ENCODE measurements around the gene EZR.
"Not testable (repeated sequence)": the region's sequence is repeated elsewhere in the genome, so short reads cannot be mapped to it uniquely, and the experiment has no call there.

The EZR gene

DNA sequence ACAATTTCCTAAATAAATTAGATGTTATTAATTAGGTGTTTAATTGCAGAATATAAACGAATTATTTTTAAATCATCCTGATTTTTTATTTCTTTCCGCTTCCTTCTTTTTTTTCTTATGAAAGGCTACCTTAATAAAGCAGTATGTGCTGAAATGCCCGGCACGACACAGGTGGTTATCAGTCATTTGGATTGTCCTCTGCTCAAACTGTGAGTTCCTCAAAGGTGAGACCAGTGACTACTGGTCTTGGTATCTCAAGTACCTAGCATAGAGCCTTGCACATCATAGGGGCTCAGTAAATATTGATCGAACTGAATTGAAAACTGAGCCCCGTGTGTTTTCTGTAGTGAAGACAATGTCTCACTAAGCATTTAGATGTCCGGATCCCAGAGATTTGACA, 9.6 kb upstream of the EZR start:
- Histone ChIP-seq H3K4me1 (ENCODE audit: insufficient read depth, low read length) (no peaks in the 10 kb centered on the region), H3K27ac (ENCODE audit: low read depth, low read length) (no peak overlapping the region), H3K9ac (ENCODE audit: low read depth, low read length) (no peak overlapping the region), H3K27me3 (ENCODE audit: insufficient read depth, low read length) (no peaks in the 10 kb centered on the region), H3K9me3 (ENCODE audit: insufficient read depth, low read depth, low read length) (no peaks in the 10 kb centered on the region), H3K36me3 (ENCODE audit: insufficient read depth, low read length) (no peaks in the 10 kb centered on the region), H3K4me3 (ENCODE audit: low read length) (no peak overlapping the region)
- whole genome bisulfite sequencing = 90% methylated on average over 6 of the region's 7 CpGs

DNA sequence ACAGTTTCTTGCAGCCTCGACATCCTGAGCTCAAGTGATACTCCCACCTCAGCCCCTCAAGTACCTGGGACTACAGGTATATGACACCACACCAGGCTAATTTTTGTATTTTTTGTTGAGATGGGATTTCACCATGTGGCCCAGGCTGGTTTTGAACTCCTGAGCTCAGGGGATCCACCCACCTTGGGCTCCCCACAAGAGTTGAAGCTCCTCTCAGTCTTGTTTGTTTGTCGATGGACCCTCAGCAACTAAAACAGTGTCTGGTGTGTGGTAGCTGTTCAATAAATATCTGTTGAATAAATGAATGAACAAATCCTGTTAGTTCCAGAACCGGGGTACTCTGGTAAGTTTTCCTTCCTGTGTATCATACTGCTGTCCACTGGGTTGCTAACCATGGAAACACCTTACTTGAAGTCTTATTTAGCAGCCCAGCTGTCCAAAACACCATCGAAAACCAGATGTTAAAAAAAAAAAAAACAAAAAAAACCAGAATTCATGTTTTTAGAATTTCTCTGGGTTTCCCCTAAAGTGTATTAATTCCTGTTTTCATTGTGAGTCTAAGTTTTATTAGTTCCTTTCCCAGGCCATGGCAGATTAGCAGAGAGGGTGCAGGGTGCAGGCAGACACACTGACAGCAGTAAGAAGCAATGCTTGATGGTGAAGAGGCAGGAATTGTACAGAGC, 7.8 kb upstream of the EZR start:
- H3K9ac ChIP-seq (ENCODE audit: low read depth, low read length) = no peak overlapping the region
- H3K27ac ChIP-seq (ENCODE audit: low read depth, low read length) = no peak overlapping the region
- no peaks in the 10 kb centered on the region for H3K27me3 ChIP-seq (ENCODE audit: insufficient read depth, low read length)
- no peaks in the 10 kb centered on the region for H3K36me3 ChIP-seq (ENCODE audit: insufficient read depth, low read length)
- H3K4me1 ChIP-seq (ENCODE audit: insufficient read depth, low read length) = no peaks in the 10 kb centered on the region
- WGBS = 98% methylated on average over 4 of the region's 4 CpGs
- no peaks in the 10 kb centered on the region for H3K9me3 ChIP-seq (ENCODE audit: insufficient read depth, low read depth, low read length)
- H3K4me3 ChIP-seq (ENCODE audit: low read length) = no peak overlapping the region

DNA sequence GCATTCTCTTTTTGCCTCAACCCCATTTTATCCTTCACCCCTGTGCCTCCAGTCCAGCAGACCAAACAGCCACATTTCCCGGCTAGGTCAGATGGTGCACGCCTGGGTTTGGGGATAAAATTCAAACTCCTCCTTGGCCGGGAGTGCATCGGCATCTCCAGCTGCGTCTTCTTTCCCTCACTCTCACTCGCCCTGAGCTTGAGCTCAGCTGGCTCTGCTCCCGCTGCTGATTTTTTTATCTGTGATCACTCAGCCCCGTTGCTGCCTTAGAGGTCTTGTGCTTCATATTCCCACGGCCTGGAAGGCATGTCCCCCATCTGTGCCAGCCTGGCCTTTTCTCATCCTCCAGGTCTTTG, 6.8 kb upstream of the EZR start:
- Histone ChIP-seq H3K9me3 (ENCODE audit: insufficient read depth, low read depth, low read length) (no peaks in the 10 kb centered on the region), H3K9ac (ENCODE audit: low read depth, low read length) (no peak overlapping the region), H3K27ac (ENCODE audit: low read depth, low read length) (no peak overlapping the region), H3K4me3 (ENCODE audit: low read length) (no peak overlapping the region), H3K36me3 (ENCODE audit: insufficient read depth, low read length) (no peaks in the 10 kb centered on the region), H3K27me3 (ENCODE audit: insufficient read depth, low read length) (no peaks in the 10 kb centered on the region), H3K4me1 (ENCODE audit: insufficient read depth, low read length) (no peaks in the 10 kb centered on the region)
- WGBS = 83% methylated on average over 9 of the region's 9 CpGs

DNA sequence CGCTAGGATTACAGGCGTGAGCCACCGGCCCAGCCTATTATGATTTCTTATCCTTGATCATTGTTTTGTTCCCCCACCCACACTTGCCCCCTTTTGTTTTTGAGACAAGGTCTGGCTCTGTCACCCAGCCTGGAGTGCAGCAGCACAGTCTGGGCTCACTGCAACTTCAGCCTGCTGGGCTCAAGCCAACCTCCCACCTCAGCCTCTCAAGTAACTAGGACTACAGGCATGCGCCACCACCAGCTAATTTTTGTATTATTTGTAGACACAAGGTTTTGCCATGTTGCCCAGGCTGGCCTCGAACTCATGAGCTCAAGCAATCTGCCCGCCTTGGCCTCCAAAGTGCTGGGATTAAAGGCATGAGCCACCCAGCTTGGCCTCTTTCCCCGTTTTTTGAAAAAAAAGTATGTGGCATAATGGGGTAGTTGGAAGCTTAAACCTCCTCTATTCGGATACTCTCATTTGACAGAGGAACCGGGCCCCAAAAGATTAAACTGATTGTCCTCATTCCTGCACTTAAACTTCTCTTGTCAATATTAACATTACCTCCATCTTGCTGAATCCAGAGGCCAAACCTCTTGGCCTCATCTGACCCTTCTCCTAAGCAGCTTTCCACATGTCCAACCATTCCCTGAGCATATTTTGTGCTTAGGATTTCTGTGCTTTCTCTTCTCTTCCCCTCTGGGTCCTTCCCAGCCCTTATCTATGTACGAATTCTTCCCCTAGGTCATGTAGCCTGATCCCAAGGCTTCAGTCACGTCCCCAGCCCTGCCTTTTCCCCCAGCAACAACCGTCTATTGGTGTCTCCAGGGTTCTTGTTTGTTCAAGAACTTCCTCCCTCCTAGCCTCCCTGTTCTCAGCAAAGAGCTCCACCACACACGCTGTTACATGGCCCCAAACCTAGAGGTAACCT, 6.1 kb upstream of the EZR start:
- WGBS = 76% methylated on average over 13 of the region's 13 CpGs
- Histone ChIP-seq H3K9ac (ENCODE audit: low read depth, low read length) (no peak overlapping the region), H3K27ac (ENCODE audit: low read depth, low read length) (no peak overlapping the region), H3K4me1 (ENCODE audit: insufficient read depth, low read length) (no peaks in the 10 kb centered on the region), H3K27me3 (ENCODE audit: insufficient read depth, low read length) (no peaks in the 10 kb centered on the region), H3K4me3 (ENCODE audit: low read length) (no peak overlapping the region), H3K9me3 (ENCODE audit: insufficient read depth, low read depth, low read length) (no peaks in the 10 kb centered on the region), H3K36me3 (ENCODE audit: insufficient read depth, low read length) (no peaks in the 10 kb centered on the region)

DNA sequence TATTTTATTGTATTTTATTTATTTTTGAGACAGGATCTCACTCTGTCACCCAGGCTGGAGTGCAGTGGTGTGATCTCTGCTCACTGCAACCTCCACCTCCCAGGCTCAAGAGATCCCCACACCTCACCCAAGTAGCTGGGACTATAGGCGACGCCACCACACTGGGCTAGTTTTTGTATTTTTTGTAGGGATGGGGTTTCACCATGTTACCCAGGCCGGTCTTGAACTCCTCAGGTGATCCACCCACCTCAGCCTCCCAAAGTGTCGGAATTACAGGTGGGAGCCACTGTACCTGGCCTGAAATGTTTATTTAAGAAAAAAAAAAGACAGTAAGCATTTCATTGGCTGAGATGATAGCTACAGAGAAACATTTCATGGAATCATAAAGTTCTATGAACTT, 4.4 kb upstream of the EZR start:
- H3K4me3 ChIP-seq (ENCODE audit: low read length); H3K9ac ChIP-seq (ENCODE audit: low read depth, low read length); H3K27ac ChIP-seq (ENCODE audit: low read depth, low read length); H3K4me1 ChIP-seq (ENCODE audit: insufficient read depth, low read length); H3K27me3 ChIP-seq (ENCODE audit: insufficient read depth, low read length); H3K36me3 ChIP-seq (ENCODE audit: insufficient read depth, low read length); H3K9me3 ChIP-seq (ENCODE audit: insufficient read depth, low read depth, low read length): not testable (repeated sequence)
- 98% methylated on average over 4 of the region's 4 CpGs for WGBS

DNA sequence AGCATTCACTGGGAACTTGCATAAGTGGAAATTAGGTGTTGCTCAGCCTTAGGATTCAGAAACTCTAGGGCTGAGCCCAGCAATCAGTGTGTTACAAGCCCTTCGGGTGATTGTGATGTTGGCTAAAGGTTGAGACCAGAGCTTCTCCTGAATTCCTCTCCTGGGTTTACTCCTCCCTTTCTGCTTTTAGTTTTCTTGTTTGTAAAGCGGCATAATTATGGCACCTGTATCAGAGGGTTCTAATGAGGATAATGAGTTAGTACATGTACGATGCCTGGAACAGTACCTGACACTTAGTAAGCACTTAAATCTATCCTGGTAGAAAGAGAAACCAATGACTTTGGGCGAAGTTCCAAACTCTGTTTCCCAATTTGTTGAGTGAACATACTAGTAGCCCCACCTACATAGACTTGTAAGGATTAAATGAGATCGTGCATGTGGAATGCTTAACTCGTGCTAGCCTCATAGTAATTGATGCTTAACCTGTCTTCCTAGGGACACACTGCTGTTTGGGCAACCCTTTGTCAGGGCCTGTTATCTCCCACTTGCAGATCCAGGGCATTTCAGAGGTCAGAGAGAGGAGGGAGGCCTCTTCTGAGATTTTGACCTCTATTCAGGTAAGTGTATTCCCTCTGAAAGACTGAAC, 932 bp upstream of the EZR start:
- H3K9ac ChIP-seq (ENCODE audit: low read depth, low read length) = no peak overlapping the region
- 92% methylated on average over 6 of the region's 6 CpGs for WGBS
- no peak overlapping the region for H3K4me3 ChIP-seq (ENCODE audit: low read length)
- H3K36me3 ChIP-seq (ENCODE audit: insufficient read depth, low read length) = peaks cover 26% of the 10 kb centered on the region
- H3K4me1 ChIP-seq (ENCODE audit: insufficient read depth, low read length) = peaks cover 20% of the 10 kb centered on the region
- H3K27me3 ChIP-seq (ENCODE audit: insufficient read depth, low read length) = no peaks in the 10 kb centered on the region
- 0 out of 2 replicates have a peak, but pooled peaks cover 4% of the 10 kb centered on the region for H3K9me3 ChIP-seq (ENCODE audit: insufficient read depth, low read depth, low read length)
- H3K27ac ChIP-seq (ENCODE audit: low read depth, low read length) = peak overlapping the region; percentile 70; the same call in 1 of the 2 replicates

DNA sequence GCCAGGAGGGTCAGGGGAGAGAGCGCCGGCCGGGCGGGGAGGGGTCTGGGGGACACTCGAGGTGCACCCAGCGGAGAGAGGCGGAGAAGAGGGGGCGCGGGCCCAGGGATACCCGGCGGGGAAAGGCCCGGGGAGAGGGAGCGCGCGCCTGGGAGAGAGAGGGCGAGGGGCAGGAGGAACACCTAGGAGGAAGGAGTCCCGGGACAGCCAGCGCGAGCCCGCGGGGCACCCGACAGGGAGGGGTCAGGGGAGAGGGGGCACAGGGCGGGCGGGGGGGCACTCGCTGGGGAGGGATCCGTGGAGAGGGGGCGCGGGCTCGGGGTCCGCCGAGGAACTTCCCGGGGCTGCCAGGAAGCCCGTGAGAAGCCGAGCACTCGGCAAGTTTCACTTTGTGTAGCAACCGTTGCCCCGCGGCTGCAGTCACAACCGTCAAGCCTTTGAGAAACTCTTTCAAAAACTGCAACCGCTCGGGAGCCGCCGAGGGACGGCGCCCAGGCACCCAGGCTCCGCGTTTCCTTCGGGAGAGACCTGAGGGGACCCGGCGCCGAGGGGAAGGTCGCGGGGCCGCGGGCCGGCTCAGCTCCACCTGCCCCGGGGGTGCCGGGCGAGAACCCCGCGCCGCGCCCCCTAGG, 471 bp downstream of the EZR start:
- Histone ChIP-seq H3K9ac (ENCODE audit: low read depth, low read length) (peak overlapping the region; percentile 80), H3K36me3 (ENCODE audit: insufficient read depth, low read length) (peaks cover 40% of the 10 kb centered on the region), H3K9me3 (ENCODE audit: insufficient read depth, low read depth, low read length) (0 out of 2 replicates have a peak, but pooled peaks cover 4% of the 10 kb centered on the region), H3K27ac (ENCODE audit: low read depth, low read length) (peak overlapping the region; percentile 86; the same call in 1 of the 2 replicates), H3K4me1 (ENCODE audit: insufficient read depth, low read length) (peaks cover 32% of the 10 kb centered on the region), H3K27me3 (ENCODE audit: insufficient read depth, low read length) (no peaks in the 10 kb centered on the region), H3K4me3 (ENCODE audit: low read length) (peak overlapping the region; percentile 93)
- under 1% methylated on average over 63 of the region's 63 CpGs for WGBS

DNA sequence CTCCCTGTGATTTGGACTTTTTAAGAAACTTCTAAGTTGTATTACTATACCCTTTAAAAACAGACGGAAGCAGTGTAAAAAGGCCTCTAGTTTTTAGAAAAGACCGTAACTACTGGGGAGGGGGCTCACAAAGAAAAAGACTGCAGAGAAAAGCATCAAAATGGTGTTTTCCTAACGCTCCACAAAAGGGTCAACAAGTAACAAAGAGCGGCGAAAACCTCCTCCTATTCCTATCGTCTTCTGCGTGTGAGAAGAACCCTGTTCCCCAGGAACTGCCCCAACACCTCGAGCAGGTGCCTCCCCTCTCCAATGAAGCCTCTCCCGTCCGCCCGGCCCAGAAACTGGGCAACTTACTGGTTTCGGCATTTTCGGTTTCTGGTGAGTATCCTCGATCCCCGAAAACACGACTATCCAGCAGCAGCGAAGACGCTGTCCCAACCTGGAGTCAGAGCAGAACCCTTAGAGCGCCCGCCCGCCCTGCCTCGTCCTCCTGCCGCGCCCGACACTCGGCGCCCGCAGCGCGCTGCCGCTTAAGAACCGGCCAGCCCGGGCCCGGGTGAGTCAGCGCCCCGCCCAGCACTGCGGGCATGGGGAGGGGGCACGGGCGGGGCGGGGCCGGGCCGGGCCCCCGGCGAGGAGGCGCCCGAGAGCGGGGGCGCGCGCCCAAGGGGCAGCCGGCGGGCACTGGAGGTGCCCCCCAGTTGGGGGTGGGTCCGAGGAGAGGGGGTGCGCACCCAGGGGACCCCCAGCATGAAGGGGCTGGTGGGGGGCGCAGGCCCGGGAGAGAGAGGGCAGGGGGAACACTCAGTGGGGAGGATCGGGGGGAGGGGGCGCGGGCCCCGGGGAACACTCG, 1.2 kb downstream of the EZR start:
- H3K4me1 ChIP-seq (ENCODE audit: insufficient read depth, low read length) = peaks cover 38% of the 10 kb centered on the region

DNA sequence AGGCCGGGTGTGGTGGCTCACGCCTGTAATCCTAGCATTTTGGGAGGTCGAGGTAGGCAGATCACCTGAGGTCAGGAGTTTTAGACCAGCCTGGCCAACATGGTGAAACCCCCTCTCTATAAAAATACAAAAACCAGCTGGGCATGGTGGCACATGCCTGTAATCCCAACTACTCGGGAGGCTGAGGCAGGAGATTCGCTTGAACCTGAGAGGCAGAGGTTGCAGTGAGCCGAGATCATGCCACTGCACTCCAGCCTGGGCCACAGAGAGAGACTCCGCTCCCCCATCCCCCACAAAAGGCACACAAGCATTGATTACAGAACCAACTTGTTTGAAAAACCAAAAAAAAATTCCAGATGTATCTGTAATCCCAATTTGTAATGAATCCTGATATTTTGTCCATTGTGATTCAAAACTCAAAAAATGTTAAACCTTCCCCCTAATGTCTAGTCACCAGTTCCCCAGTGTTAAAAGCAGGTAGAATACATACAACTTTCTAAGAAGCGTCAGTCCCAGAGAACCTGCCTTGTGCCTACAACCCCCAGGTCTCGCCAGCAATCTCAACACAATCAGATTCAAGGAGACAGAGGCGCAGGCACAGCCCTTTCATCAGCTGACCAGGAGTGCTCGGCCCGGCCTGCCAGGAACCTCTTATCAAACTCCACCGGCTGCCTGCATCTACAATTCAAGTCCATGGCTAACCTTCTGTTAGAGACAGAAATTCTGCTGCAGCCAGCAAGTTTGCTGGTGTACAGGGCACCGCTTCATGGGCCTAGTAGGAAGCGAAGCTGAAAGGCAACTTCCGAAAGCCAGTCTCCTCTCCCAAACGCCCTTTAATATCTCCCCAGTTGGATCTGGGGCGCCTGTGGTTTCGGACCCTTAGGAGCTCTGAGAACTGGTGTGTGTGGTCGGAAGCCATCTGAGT, 2.1 kb downstream of the EZR start:
- no peaks in the 10 kb centered on the region for H3K27me3 ChIP-seq (ENCODE audit: insufficient read depth, low read length)
- peak overlapping the region; percentile 81 for H3K9ac ChIP-seq (ENCODE audit: low read depth, low read length)
- H3K4me3 ChIP-seq (ENCODE audit: low read length) = peak overlapping the region; percentile 93
- 0 out of 2 replicates have a peak, but pooled peaks cover 4% of the 10 kb centered on the region for H3K9me3 ChIP-seq (ENCODE audit: insufficient read depth, low read depth, low read length)
- WGBS = 17% methylated on average over 17 of the region's 20 CpGs
- peaks cover 47% of the 10 kb centered on the region for H3K4me1 ChIP-seq (ENCODE audit: insufficient read depth, low read length)
- peaks cover 56% of the 10 kb centered on the region for H3K36me3 ChIP-seq (ENCODE audit: insufficient read depth, low read length)
- peak overlapping the region; percentile 37 for H3K27ac ChIP-seq (ENCODE audit: low read depth, low read length)

More for the DNA sequence above, 1.2 kb downstream of the EZR start:
- peaks cover 48% of the 10 kb centered on the region for H3K36me3 ChIP-seq (ENCODE audit: insufficient read depth, low read length)
- peak overlapping the region; percentile 77; the same call in 1 of the 2 replicates for H3K27ac ChIP-seq (ENCODE audit: low read depth, low read length)
- WGBS = under 1% methylated on average over 58 of the region's 61 CpGs
- H3K27me3 ChIP-seq (ENCODE audit: insufficient read depth, low read length) = no peaks in the 10 kb centered on the region
- H3K4me3 ChIP-seq (ENCODE audit: low read length) = peak overlapping the region; percentile 93
- peak overlapping the region; percentile 81 for H3K9ac ChIP-seq (ENCODE audit: low read depth, low read length)
- H3K9me3 ChIP-seq (ENCODE audit: insufficient read depth, low read depth, low read length) = 0 out of 2 replicates have a peak, but pooled peaks cover 4% of the 10 kb centered on the region

All from HUES64 (cell line).